Endothelial cell of umbilical vein (primary cell): ENCODE measurements around the gene KCNIP1. TPM values are rescaled to one million over a fixed set of nuclear protein-coding genes. Genes with fewer than 3 reads are reported as not detected.

Experiments
- BruUV-seq: library from RNA; stranded (reverse); fragments of 400-500 nt; replicated peaks from 2 replicates; lab custom pipeline; 2021; lab: Mats Ljungman, UMichigan
- CTCF ChIA-PET: fragments of 300-600, 350-600 bp; sonication (Branson Sonifier 250); formaldehyde crosslinking; loops from one replicate; lab custom pipeline; 2021; ENCODE audit warnings: antibody characterized with exemption, inconsistent platforms; lab: Charles Lee
- POLR2A ChIA-PET: fragments of 300-600, 350-600 bp; sonication (Branson Sonifier 250); formaldehyde crosslinking; loops from one replicate; lab custom pipeline; 2021; ENCODE audit warnings: antibody characterized with exemption, inconsistent platforms; lab: Charles Lee
- DNase-seq: peaks from one replicate; pipeline ENCODE4 v3.0.0-alpha.2; 2011; ENCODE audit warnings: low read depth, low spot score
- FAIRE-seq: peaks from 2 replicates; lab custom pipeline; 2011; peaks lifted over from hg19 to GRCh38; lab: Jason Lieb, UNC
- H2AFZ ChIP-seq: 2 replicates; pipeline ENCODE4 v1.6.0; 2012; ENCODE audit warnings: low read depth, low read length, control low read depth, inconsistent platforms
- H3K27ac ChIP-seq: 2 replicates; pipeline ENCODE4 v1.5.1; 2011; ENCODE audit warnings: low read depth, mild to moderate bottlenecking, control low read depth, low read length, moderate library complexity; ENCODE audit not compliant: insufficient read depth
- H3K27me3 ChIP-seq, 2 experiments: 2 replicates each; pipeline versions ENCODE4 v1.6.0 to v1.6.1; 2011; ENCODE audit warnings: low read length in 2 of 2, mixed read lengths in 1 of 2; ENCODE audit not compliant: control insufficient read depth in 2 of 2, insufficient read depth in 2 of 2
- H3K36me3 ChIP-seq, 2 experiments: 2 replicates in 1 of 2; 3 replicates in 1 of 2; pipeline ENCODE4 v1.5.1; 2011; ENCODE audit warnings: low read length in 2 of 2, mild to moderate bottlenecking in 1 of 2, moderate library complexity in 1 of 2; ENCODE audit not compliant: control insufficient read depth in 2 of 2, insufficient read depth in 2 of 2; ENCODE audit errors: extremely low read depth in 1 of 2
- H3K4me1 ChIP-seq: 3 replicates; pipeline ENCODE4 v1.5.1; 2011; ENCODE audit warnings: mild to moderate bottlenecking, low read length; ENCODE audit not compliant: control insufficient read depth, insufficient read depth; ENCODE audit errors: extremely low read depth
- H3K4me2 ChIP-seq: 2 replicates; pipeline ENCODE4 v1.6.1; 2011; ENCODE audit warnings: low read length, control low read depth, mixed read lengths; ENCODE audit not compliant: insufficient read depth
- H3K4me3 ChIP-seq, 3 experiments: fragments of 200-600 bp in 1 of 3; sonication (generic), shearing (Covaris generic) in 1 of 3; replicated peaks in 1 of 3; 2 replicates each; pipeline ENCODE4 v1.5.1; 2011 to 2016; ENCODE audit warnings: control low read depth in 3 of 3, low read length in 3 of 3, mild to moderate bottlenecking in 2 of 3, inconsistent platforms in 1 of 3, low read depth in 1 of 3, moderate library complexity in 1 of 3; ENCODE audit not compliant: insufficient read depth in 1 of 3
- H3K79me2 ChIP-seq: 2 replicates; pipeline ENCODE4 v1.6.0; 2012; ENCODE audit warnings: low read length, inconsistent platforms; ENCODE audit not compliant: control insufficient read depth, insufficient read depth
- H3K9ac ChIP-seq: replicated peaks from 2 replicates; pipeline ENCODE3; 2011; ENCODE audit warnings: low read length, control low read depth; ENCODE audit not compliant: insufficient read depth; ENCODE audit errors: extremely low read depth
- H3K9me1 ChIP-seq: replicated peaks from 3 replicates; pipeline ENCODE4 v1.6.0; 2011; ENCODE audit warnings: mild to moderate bottlenecking, low read length; ENCODE audit not compliant: control insufficient read depth, insufficient read depth; ENCODE audit errors: extremely low read depth
- H3K9me3 ChIP-seq: replicated peaks from 2 replicates; pipeline ENCODE4 v1.5.1; 2012; ENCODE audit warnings: low read length, inconsistent platforms; ENCODE audit not compliant: control insufficient read depth, insufficient read depth
- H4K20me1 ChIP-seq: replicated peaks from 2 replicates; pipeline ENCODE3; 2011; ENCODE audit warnings: mild to moderate bottlenecking, low read length; ENCODE audit not compliant: control insufficient read depth, insufficient read depth; ENCODE audit errors: extremely low read depth
- EZH2 ChIP-seq: IDR thresholded peaks from 2 replicates; pipeline ENCODE4 v1.6.1; 2012; ENCODE audit warnings: borderline replicate concordance, low read depth, mild to moderate bottlenecking, moderate library complexity, low read length, inconsistent platforms; ENCODE audit not compliant: severe bottlenecking
- FOS ChIP-seq: IDR thresholded peaks from 2 replicates; pipeline ENCODE4 v1.6.1; 2011; ENCODE audit warnings: mild to moderate bottlenecking, low read length, moderate library complexity, borderline replicate concordance; ENCODE audit not compliant: insufficient read depth
- GATA2 ChIP-seq: IDR thresholded peaks from 2 replicates; pipeline ENCODE4 v1.7.0; 2011; ENCODE audit warnings: low read depth, mild to moderate bottlenecking, moderate library complexity, mixed read lengths, low read length; ENCODE audit not compliant: insufficient read length, insufficient read depth
- JUN ChIP-seq: IDR thresholded peaks from 2 replicates; pipeline ENCODE4 v1.6.1; 2011; ENCODE audit warnings: borderline replicate concordance, low read depth; ENCODE audit not compliant: insufficient read length, insufficient read depth
- MYC ChIP-seq: IDR thresholded peaks from one replicate; pipeline ENCODE4 v1.6.1; 2011; ENCODE audit warnings: mild to moderate bottlenecking, low read depth, low read length
- POLR2A ChIP-seq: IDR thresholded peaks from 2 replicates; pipeline ENCODE4 v1.6.1; 2012; ENCODE audit warnings: low read depth, mild to moderate bottlenecking, control low read depth, low read length
- POLR2AphosphoS5 ChIP-seq: IDR thresholded peaks from 2 replicates; pipeline ENCODE4 v1.6.1; 2012; ENCODE audit warnings: low read depth, mild to moderate bottlenecking, control low read depth, low read length, moderate library complexity; ENCODE audit not compliant: insufficient read depth
- dilution Hi-C: fragments of 300-500 bp; cut with MboI; formaldehyde crosslinking; loops from one replicate; pipeline ENCODE4 v1.15.0; 2019; ENCODE audit warnings: low sequenced_read_pairs; ENCODE audit not compliant: extremely low pct_ligation_motif_present
- intact Hi-C: fragments of 100-400 bp; cut with micrococcal nuclease; formaldehyde crosslinking; loops from one replicate; pipeline ENCODE4 v1.10.0; 2022
- polyA plus RNA-seq, 4 experiments: library from polyadenylated mRNA; depleted of rRNA in 3 of 4; stranded (reverse) in 3 of 4; unstranded in 1 of 4; fragments of >200 nt; gene quantifications; 2 replicates each; pipeline versions ENCODE4 v1.2.1 to v1.2.3, GENCODE V29; 2011 to 2012; ENCODE audit warnings: missing spikeins in 1 of 4
- total RNA-seq: library from RNA; stranded (reverse); gene quantifications from 2 replicates; pipeline ENCODE4 v1.2.3, GENCODE V29; 2021
- TF ChIP-seq, protein P1 (sequence below), 2 donors: IDR thresholded peaks; 1 replicate in 1 of 2; 2 replicates in 1 of 2; pipeline ENCODE4 v1.5.1; 2011; ENCODE audit warnings: low read length in 2 of 2, mild to moderate bottlenecking in 2 of 2, moderate library complexity in 2 of 2, control low read depth in 1 of 2, inconsistent platforms in 1 of 2, low read depth in 1 of 2; ENCODE audit not compliant: insufficient read depth in 1 of 2; ENCODE audit errors: extremely low read depth in 1 of 2
- TF ChIP-seq, protein P2 (sequence below): IDR thresholded peaks from 2 replicates; pipeline ENCODE4 v1.6.1; 2011; ENCODE audit not compliant: insufficient read depth, insufficient read length

KCNIP1 gene
- total and polyA plus RNA-seq, 2 donors (not counting 3 experiments of a cell fraction or from before 2014, with no cell fraction given) = 0.15 TPM; not detected in 1

DNA sequence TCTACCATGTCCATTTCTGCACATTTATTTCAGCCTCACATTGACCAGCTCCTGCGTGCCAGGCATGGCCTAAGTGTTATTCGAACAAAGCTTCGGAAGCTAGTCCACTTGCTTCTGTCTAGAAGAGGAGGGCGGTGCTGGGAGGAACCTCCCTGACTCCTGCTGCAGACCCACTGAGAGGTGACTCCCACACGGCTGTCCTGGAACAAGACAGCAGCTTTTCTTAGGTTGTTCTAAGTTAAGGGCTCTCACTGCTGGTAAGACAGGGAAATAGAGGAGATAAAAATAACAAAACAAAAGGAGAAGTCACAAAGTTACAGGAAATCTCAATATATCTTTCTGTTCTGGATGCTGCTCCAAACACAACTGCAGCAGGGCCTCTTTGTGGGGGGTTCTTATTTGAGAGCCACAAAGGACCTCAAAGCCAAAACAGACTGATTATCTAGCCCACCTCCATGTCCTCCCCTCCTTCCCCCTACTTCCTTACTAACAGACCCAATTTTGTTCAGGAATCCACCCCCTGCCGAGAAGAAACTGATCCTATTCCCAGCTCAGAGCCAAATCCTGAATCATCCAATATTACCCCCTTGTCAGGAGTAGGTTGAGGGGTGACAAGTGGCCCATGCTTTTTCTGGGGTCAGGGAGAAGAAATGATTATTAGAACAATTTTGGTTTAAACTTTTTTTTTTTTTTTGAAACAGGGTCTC lies 28.4 kb upstream of the KCNIP1 start:
- FAIRE-seq (no peak), DNase-seq (no peak)
- Histone ChIP-seq H3K9me1 (no peaks in the 10 kb centered on the region), H3K79me2 (no peaks in the 10 kb centered on the region), H2AFZ (no peak overlapping the region), H3K27me3 (no peaks in the 10 kb centered on the region), H3K9me3 (no peaks in the 10 kb centered on the region), H3K4me1 (peaks cover 18% of the 10 kb centered on the region), H3K4me2 (no peak overlapping the region), H3K9ac (no peak overlapping the region), H4K20me1 (no peaks in the 10 kb centered on the region), H3K27ac (no peak overlapping the region), H3K4me3 (no peak overlapping the region), H3K36me3 (no peaks in the 10 kb centered on the region)
- no peak for TF ChIP-seq EZH2
- TF ChIP-seq POLR2A = no peak
- no peak for TF ChIP-seq JUN
- TF ChIP-seq, protein P1, sequence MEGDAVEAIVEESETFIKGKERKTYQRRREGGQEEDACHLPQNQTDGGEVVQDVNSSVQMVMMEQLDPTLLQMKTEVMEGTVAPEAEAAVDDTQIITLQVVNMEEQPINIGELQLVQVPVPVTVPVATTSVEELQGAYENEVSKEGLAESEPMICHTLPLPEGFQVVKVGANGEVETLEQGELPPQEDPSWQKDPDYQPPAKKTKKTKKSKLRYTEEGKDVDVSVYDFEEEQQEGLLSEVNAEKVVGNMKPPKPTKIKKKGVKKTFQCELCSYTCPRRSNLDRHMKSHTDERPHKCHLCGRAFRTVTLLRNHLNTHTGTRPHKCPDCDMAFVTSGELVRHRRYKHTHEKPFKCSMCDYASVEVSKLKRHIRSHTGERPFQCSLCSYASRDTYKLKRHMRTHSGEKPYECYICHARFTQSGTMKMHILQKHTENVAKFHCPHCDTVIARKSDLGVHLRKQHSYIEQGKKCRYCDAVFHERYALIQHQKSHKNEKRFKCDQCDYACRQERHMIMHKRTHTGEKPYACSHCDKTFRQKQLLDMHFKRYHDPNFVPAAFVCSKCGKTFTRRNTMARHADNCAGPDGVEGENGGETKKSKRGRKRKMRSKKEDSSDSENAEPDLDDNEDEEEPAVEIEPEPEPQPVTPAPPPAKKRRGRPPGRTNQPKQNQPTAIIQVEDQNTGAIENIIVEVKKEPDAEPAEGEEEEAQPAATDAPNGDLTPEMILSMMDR (IDR thresholded peaks at IDR 0.05; ENCODE audit: extremely low read depth in 1 of 2, insufficient read depth in 1 of 2, low read depth in 1 of 2, low read length in 2 of 2) = no peak
- no peak for TF ChIP-seq FOS
- TF ChIP-seq POLR2AphosphoS5 = no peak
- TF ChIP-seq GATA2 = no peak
- no peak for TF ChIP-seq MYC
- TF ChIP-seq, protein P2, sequence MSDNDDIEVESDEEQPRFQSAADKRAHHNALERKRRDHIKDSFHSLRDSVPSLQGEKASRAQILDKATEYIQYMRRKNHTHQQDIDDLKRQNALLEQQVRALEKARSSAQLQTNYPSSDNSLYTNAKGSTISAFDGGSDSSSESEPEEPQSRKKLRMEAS = no peak
- POLR2A ChIA-PET = no interaction called here
- dilution Hi-C loops (no loop called here), intact Hi-C loops (no loop called here)
- CTCF ChIA-PET = interaction anchor here (1.2 to 1.7 kb wide), 5 partner anchors 8 to 158 kb away, joined by 3 to 7 read pairs (median 5); no protein-coding TSS in a partner anchor
- no TSS peak for BruUV-seq
